ENCODE data around the gene CDH13.

CDH13 gene

GRCh38 chr16:83701494-83701893 lies 1074.7 kb downstream of the CDH13 start:
- no peak overlapping the region for H3K4me2 ChIP-seq (ENCODE audit: low read length)
- no peaks in the 10 kb centered on the region for H3K4me1 ChIP-seq (ENCODE audit: control insufficient read depth, low read length)
- no peaks in the 10 kb centered on the region for H3K79me2 ChIP-seq (ENCODE audit: control insufficient read depth, low read length)
- H3K36me3 ChIP-seq (ENCODE audit: control insufficient read depth, low read length): no peaks in the 10 kb centered on the region
- H3K9me3 ChIP-seq (ENCODE audit: control insufficient read depth, insufficient read depth, low read length): no peaks in the 10 kb centered on the region
- H3K27me3 ChIP-seq (ENCODE audit: control insufficient read depth, low read length): no peaks in the 10 kb centered on the region
- H3K4me3 ChIP-seq (ENCODE audit: low read length): no peak overlapping the region
- no peaks in the 10 kb centered on the region for H3K9me2 ChIP-seq (replicated peaks; ENCODE audit: control insufficient read depth, low read length)
- H4K20me1 ChIP-seq (ENCODE audit: control insufficient read depth, insufficient read depth, low read depth, low read length): no peaks in the 10 kb centered on the region
- TF ChIP-seq EZH2phosphoT487 (IDR thresholded peaks at IDR 0.05; ENCODE audit: borderline replicate concordance, low read length): no peak
- TF ChIP-seq CTCF (IDR thresholded peaks at IDR 0.05; ENCODE audit: low read depth, low read length, poor library complexity, severe bottlenecking): no peak
- H3F3A ChIP-seq (ENCODE audit: control insufficient read depth, insufficient read depth): no peaks in the 10 kb centered on the region
- H3K27ac ChIP-seq (ENCODE audit: low read depth, low read length): no peak overlapping the region

GRCh38 chr16:83704656-83705055 lies 1077.9 kb downstream of the CDH13 start:
- H4K20me1 ChIP-seq (ENCODE audit: control insufficient read depth, insufficient read depth, low read depth, low read length): no peaks in the 10 kb centered on the region
- no peaks in the 10 kb centered on the region for H3K27me3 ChIP-seq (ENCODE audit: control insufficient read depth, low read length)
- H3K4me3 ChIP-seq (ENCODE audit: low read length): no peak overlapping the region
- no peaks in the 10 kb centered on the region for H3K36me3 ChIP-seq (ENCODE audit: control insufficient read depth, low read length)
- no peaks in the 10 kb centered on the region for H3K9me3 ChIP-seq (ENCODE audit: control insufficient read depth, insufficient read depth, low read length)
- H3K4me2 ChIP-seq (ENCODE audit: low read length): no peak overlapping the region
- no peak overlapping the region for H3K27ac ChIP-seq (ENCODE audit: low read depth, low read length)
- no peaks in the 10 kb centered on the region for H3K79me2 ChIP-seq (ENCODE audit: control insufficient read depth, low read length)
- H3K4me1 ChIP-seq (ENCODE audit: control insufficient read depth, low read length): no peaks in the 10 kb centered on the region
- no peaks in the 10 kb centered on the region for H3F3A ChIP-seq (ENCODE audit: control insufficient read depth, insufficient read depth)
- no peak for TF ChIP-seq EZH2phosphoT487 (IDR thresholded peaks at IDR 0.05; ENCODE audit: borderline replicate concordance, low read length)
- TF ChIP-seq CTCF (IDR thresholded peaks at IDR 0.05; ENCODE audit: low read depth, low read length, poor library complexity, severe bottlenecking): no peak
- no peaks in the 10 kb centered on the region for H3K9me2 ChIP-seq (replicated peaks; ENCODE audit: control insufficient read depth, low read length)

- Histone ChIP-seq H3K4me2 (ENCODE audit: low read length) (no peak overlapping the region), H3K4me1 (ENCODE audit: control insufficient read depth, low read length) (no peaks in the 10 kb centered on the region), H3K79me2 (ENCODE audit: control insufficient read depth, low read length) (no peaks in the 10 kb centered on the region), H3K4me3 (ENCODE audit: low read length) (no peak overlapping the region), H3K27me3 (ENCODE audit: control insufficient read depth, low read length) (no peaks in the 10 kb centered on the region), H3K9me3 (ENCODE audit: control insufficient read depth, insufficient read depth, low read length) (no peaks in the 10 kb centered on the region), H3K9me2 (replicated peaks; ENCODE audit: control insufficient read depth, low read length) (no peaks in the 10 kb centered on the region), H3K27ac (ENCODE audit: low read depth, low read length) (no peak overlapping the region), H3K36me3 (ENCODE audit: control insufficient read depth, low read length) (no peaks in the 10 kb centered on the region), H3F3A (ENCODE audit: control insufficient read depth, insufficient read depth) (no peaks in the 10 kb centered on the region), H4K20me1 (ENCODE audit: control insufficient read depth, insufficient read depth, low read depth, low read length) (no peaks in the 10 kb centered on the region)
- TF ChIP-seq CTCF (IDR thresholded peaks at IDR 0.05; ENCODE audit: low read depth, low read length, poor library complexity, severe bottlenecking): no peak
These were observed 1079.1 kb downstream of the CDH13 start for GRCh38 chr16:83705856-83706255.

GRCh38 chr16:83706394-83706793 lies 1079.6 kb downstream of the CDH13 start:
- no peak overlapping the region for H3K4me2 ChIP-seq (ENCODE audit: low read length)
- no peak for TF ChIP-seq CTCF (IDR thresholded peaks at IDR 0.05; ENCODE audit: low read depth, low read length, poor library complexity, severe bottlenecking)
- TF ChIP-seq EZH2phosphoT487 (IDR thresholded peaks at IDR 0.05; ENCODE audit: borderline replicate concordance, low read length): no peak
- no peaks in the 10 kb centered on the region for H3K27me3 ChIP-seq (ENCODE audit: control insufficient read depth, low read length)
- no peaks in the 10 kb centered on the region for H4K20me1 ChIP-seq (ENCODE audit: control insufficient read depth, insufficient read depth, low read depth, low read length)
- H3K79me2 ChIP-seq (ENCODE audit: control insufficient read depth, low read length): no peaks in the 10 kb centered on the region
- H3K27ac ChIP-seq (ENCODE audit: low read depth, low read length): no peak overlapping the region
- no peaks in the 10 kb centered on the region for H3K9me2 ChIP-seq (replicated peaks; ENCODE audit: control insufficient read depth, low read length)
- H3K9me3 ChIP-seq (ENCODE audit: control insufficient read depth, insufficient read depth, low read length): no peaks in the 10 kb centered on the region
- H3K4me1 ChIP-seq (ENCODE audit: control insufficient read depth, low read length): no peaks in the 10 kb centered on the region
- H3K4me3 ChIP-seq (ENCODE audit: low read length): no peak overlapping the region
- no peaks in the 10 kb centered on the region for H3F3A ChIP-seq (ENCODE audit: control insufficient read depth, insufficient read depth)
- H3K36me3 ChIP-seq (ENCODE audit: control insufficient read depth, low read length): no peaks in the 10 kb centered on the region

Data from DOHH2 (cell line).